A673 (cell line): Measurements from ENCODE around the gene NF1.

Experiments used
- CTCF ChIP-seq: fragments of 300-800, 200-600 bp; sonication (generic); conservative IDR thresholded peaks from 2 replicates; pipeline ENCODE4 v1.5.1; 2017; ENCODE audit warnings: low read depth, mild to moderate bottlenecking, antibody characterized with exemption, low read length, moderate library complexity, mixed read lengths
- EZH2 ChIP-seq: fragments of 200-600 bp; sonication (generic); IDR thresholded peaks from 2 replicates; pipeline ENCODE4 v1.6.1; 2017; ENCODE audit warnings: borderline replicate concordance, low read depth, mild to moderate bottlenecking, mixed read lengths, antibody characterized with exemption, low read length; ENCODE audit not compliant: poor library complexity, severe bottlenecking

GRCh38 chr17:31388351-31388750 is 293.6 kb downstream of the NF1 start:
- TF ChIP-seq CTCF = no peak
- no peak for TF ChIP-seq EZH2
